Endometrium (tissue), 2 donors: ENCODE results near the gene PEMT.
"Not testable (repeated sequence)": the region's sequence is repeated elsewhere in the genome, so short reads cannot be mapped to it uniquely, and the experiment has no call there.

Experiments used
- FAIRE-seq: peaks from 2 replicates; lab custom pipeline; 2012; peaks lifted over from hg19 to GRCh38; lab: Jason Lieb, UNC
- donor health status: control.
- donor health status: control.

PEMT gene

GRCh38 chr17:17502741-17503565, 88.6 kb downstream of the PEMT start:
- FAIRE-seq = no peak

GRCh38 chr17:17500999-17501605, 90.4 kb downstream of the PEMT start:
- FAIRE-seq = no peak

- FAIRE-seq = no peak
These were observed 91.9 kb downstream of the PEMT start for GRCh38 chr17:17499402-17500145.

- FAIRE-seq = no peak
These were observed 92.8 kb downstream of the PEMT start for GRCh38 chr17:17498606-17499301.

GRCh38 chr17:17497845-17498520, 93.5 kb downstream of the PEMT start:
- FAIRE-seq = no peak

GRCh38 chr17:17497065-17497844, 94.3 kb downstream of the PEMT start:
- FAIRE-seq = no peak

- FAIRE-seq = no peak
These were observed 95.1 kb downstream of the PEMT start, which contains the start of gene RASD1 for GRCh38 chr17:17496189-17497064. Gene RASD1 (minus strand): TSS chr17:17496395. CDS start chr17:17496181, 214 bp downstream.

GRCh38 chr17:17495536-17496188, 95.8 kb downstream of the PEMT start:
- no peak for FAIRE-seq

GRCh38 chr17:17494870-17495535, 96.5 kb downstream of the PEMT start:
- no peak for FAIRE-seq

- FAIRE-seq = no peak
These were observed 97.0 kb downstream of the PEMT start for GRCh38 chr17:17494499-17494869.

- no peak for FAIRE-seq
These were observed 97.5 kb downstream of the PEMT start for GRCh38 chr17:17493986-17494466.

- no peak for FAIRE-seq
These were observed 98.1 kb downstream of the PEMT start for GRCh38 chr17:17493249-17493985.

GRCh38 chr17:17492571-17492970, 98.9 kb downstream of the PEMT start:
- FAIRE-seq = no peak

GRCh38 chr17:17492085-17492484, 99.4 kb downstream of the PEMT start:
- FAIRE-seq = no peak

- FAIRE-seq = no peak
These were observed 99.9 kb downstream of the PEMT start for GRCh38 chr17:17491546-17491988.

- FAIRE-seq = no peak
These were observed 100.5 kb downstream of the PEMT start for GRCh38 chr17:17491031-17491471.

GRCh38 chr17:17487998-17488397, 103.5 kb downstream of the PEMT start:
- no peak for FAIRE-seq

- FAIRE-seq = not testable (repeated sequence)
These were observed 105.1 kb downstream of the PEMT start for GRCh38 chr17:17486416-17486815.
